ENCODE results near the gene MKNK2.

Gene MKNK2

DNA sequence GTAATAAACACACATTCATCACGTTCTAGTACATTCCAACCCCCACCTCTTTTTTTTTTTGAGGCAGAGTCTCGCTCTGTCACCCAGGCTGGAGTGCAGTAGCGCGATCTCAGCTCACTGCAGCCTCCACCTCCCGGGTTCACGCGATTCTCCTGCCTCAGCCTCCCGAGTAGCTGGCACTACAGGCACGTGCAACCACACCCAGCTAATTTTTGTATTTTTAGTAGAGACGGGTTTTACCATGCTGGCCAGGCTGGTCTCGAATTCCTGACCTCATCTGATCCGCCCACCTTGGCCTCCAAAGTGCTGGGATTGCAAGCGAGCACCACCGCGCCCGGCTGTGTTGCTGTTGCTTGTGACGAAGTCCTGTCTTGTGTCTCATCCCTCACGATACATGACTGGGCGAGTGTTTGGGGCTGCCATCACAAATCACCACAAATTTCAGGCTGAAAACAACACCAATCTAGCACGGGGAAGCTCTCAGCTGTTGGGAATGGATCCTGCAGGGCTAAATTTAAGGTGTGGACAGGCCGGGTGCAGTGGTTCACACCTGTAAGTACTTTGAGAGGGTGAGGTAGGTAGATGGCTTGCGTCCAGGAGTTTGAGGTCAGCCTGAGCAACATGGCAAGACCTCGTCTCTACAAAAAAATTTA, 29.4 kb upstream of the MKNK2 start:
- no peak for DNase-seq (ENCODE audit: low read depth)

DNA sequence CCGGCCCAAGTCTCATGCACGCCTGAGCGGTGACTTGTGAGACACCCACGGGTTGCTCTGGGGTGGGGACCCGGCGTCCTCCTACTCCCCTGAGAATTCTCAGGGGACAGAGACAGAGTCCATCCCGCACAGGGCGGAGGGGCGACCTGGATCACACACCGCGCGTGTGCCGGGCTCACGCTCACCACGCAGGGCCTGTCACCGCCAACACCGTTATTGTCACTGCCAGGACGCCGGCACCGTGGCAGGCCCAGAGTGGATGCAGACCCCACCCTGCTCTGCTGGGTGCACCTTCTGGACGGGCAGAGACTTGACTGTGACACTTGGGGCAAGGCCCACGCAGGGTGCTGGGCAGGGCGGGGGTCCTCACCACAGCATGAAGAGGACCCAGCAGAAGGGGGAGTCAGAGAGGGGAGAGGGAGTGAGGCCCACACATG, 28.8 kb upstream of the MKNK2 start:
- no peak for DNase-seq (ENCODE audit: low read depth)

DNA sequence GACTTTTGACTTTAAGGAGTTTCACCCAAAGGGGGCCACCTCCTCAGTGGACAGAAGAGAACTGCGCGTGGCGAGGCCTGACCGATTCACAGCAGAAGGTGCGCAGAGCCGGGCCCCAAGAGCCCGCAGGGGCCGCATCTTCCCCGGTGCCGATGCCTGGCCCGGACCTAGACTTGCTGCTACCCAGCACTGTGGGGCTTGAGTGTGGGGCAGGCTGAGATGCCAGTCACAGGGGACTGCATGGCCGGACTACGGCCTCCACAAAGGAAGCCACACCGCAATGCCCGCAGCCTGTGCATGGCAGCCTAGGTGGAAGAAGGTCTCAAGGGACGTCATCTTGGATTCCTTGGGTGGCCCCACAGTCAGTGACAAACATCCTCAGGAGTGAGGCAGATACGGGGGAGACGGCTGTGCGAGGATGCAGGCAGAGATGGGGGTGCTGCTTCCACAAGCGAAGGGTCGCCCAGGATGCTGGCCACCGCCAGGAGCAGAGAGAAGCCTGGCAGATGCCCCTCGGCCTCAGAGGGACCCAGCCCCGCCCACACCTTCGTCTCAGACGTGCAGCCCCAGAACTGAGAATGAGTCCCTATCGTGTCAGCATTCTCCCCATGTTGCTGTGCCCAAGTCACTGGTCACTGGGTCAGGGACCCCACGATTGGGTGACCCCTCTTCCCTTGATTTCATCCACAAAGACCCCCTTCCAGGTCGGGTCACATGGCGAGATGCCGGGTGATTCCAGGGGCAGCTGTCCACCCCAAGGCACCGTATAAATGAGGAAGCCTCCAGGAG, 28.2 kb upstream of the MKNK2 start:
- DNase-seq (ENCODE audit: low read depth) = no peak

DNA sequence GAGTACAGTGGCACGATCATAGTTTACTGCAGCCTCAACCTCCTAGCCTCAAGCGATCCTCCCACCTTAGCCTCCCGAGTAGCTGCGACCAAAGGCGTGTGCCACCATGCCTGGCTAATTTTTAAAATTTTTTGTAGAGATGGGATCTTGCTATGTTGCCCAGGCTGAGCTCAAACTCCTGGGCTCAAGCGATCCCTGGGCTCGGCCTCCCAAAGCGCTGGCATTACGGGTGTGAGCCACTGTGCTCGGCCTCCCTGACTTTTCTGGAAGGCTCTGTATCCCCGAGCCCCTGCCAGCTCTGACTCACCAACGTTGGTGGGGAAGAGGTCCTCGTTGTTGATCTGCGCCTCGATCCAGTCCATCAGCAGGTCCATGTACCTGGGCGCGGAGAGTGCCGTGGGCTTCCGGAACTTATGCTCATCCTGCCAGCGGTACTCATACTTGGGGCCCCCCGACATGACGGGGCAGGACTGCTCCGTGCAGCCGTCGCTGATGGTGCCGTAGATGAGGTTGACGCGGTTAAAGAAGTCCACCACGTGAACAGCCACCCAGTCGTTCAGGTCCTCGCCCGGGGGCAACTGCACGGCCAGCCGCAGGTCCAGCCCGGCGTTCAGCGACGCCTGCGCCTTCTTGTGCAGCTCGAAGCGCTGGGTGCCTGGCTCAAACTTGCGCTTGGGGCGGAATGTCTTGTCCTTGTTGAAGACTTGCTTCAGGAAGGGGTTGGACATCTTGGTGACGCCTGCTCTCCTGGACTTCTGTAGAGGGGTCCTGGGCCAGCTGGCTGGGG, 27.0 kb upstream of the MKNK2 start:
- DNase-seq (ENCODE audit: low read depth) = no peak

DNA sequence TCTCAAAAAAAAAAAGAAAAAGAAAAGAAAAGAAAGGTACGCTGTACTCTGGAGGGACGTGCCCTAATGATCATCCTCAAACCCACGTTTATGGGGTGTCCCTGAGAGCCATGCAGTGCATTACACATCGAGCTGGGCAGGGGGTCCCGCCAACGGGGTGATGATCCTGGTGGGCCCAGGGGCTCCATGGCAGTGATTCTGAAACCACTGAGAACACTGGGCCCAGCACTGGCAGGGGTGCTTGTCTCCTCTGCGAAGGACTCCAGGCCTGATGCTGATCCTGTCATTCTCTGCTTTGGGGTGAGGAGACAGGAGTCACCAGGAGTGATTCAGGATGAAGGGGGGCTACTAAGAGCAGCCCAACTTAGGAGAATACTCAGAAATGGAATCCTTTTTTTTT, 26.4 kb upstream of the MKNK2 start:
- no peak for DNase-seq (ENCODE audit: low read depth)

DNA sequence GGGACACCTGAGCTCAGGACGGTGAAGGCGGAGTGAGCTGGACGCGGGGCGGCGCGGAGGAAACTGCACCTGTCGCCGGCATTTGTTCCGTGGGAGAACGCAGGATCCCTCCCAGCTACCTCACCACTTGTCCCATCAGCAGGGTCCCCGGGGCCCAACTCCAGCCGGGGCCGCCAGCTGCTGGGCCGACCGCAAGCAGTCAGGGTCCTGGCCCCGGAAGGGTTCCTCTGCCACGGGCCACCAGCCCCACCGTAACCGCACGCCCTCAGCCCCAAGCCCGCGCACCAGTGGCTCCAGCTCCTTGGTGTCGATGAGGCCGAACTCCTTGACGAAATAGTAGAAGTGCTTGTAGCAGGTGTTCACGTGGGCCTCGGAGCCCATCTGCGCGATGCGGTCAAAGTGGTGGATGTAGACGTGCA, 25.5 kb upstream of the MKNK2 start:
- DNase-seq (ENCODE audit: low read depth) = no peak

DNA sequence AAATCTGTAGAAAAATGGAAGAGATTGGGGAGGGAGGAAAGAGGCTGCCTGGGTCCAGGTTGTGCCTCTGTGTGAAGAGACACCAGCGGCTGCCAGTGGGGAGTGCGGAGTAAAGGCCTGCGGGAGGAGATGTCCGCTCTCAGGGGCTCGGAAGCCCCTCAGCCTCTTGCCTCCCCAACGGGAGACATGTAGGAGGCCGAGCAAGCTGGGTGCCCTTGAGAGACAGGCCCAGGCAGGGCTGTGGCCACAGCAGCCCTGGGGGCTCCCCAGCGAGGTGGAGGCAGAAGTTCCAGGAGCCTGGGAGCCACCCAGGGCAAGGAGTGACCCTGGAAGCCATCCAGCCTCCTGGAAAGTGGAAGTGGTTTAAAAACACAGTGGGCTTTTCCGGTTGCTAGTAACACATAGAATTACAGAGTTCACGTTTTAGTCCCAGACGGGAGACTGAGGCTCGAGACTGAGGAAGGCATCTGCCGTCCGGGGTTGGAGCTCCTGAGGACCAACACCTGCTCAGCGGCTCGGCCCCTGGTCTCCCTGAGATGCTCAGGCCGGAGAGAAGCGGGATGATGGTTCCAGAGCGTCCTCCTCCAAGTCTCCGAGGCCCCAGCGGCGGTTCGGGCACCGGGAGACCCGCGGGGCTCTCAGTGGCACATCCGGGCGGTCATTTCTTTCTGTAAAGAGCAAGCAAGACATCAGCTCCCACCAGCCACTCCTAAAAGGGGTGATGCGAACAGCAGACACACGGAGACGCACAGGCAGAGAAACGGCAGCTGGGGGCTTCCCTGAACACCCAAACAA, 21.9 kb upstream of the MKNK2 start:
- no peak for DNase-seq (ENCODE audit: low read depth)

DNA sequence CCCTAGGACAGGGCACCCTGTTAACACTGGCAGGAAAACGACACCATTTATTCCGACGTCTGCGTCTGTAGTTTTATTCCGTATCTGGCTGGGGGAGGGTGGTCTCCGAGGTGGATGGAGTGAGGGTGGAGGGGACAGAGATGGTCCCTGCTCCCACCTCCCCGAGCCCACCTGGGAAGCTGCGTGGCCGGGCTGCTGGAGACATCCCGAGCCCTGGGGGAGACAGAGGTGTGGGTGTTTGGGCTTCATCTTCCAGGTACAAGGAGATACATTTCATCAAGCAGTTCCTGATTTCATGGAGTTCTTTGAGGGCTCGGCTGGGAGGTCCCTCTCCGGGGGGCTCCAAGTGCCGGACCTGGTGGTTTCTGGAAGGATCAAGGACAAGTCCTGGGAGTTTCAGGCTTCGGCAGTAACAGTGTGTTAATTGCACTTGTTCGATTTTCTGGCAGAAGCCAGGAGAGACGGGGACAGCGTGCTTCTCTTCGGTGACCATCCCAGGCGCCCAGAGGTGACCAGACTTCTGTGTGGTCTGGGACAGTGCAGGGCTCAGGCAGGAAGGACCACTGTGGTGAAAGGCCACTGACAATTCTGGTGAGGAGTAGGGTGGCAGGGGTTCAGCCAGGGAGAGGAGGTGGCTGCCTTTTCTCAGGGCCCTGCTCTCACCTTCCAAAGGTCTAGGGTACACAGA, 20.1 kb upstream of the MKNK2 start:
- DNase-seq (ENCODE audit: low read depth) = no peak

DNA sequence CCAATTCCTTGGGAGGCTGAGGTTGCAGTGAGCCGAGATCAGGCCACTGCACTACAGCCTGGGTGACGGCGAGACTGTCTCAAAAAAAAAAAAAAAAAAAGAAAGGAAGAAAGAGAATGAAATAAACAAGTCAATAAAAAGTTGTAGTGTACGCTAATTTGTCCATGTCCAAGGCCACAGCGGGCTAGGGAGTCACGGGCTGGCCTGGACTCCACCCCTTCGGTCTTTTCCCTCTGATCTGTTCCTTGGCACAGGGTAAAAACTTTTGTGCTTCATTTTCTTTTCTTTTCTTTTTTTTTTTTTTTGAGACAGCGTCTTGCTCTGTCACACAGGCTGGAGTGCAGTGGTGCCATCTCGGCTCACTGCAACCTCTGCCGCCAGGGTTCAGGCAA, 19.4 kb upstream of the MKNK2 start:
- no peak for DNase-seq (ENCODE audit: low read depth)

DNA sequence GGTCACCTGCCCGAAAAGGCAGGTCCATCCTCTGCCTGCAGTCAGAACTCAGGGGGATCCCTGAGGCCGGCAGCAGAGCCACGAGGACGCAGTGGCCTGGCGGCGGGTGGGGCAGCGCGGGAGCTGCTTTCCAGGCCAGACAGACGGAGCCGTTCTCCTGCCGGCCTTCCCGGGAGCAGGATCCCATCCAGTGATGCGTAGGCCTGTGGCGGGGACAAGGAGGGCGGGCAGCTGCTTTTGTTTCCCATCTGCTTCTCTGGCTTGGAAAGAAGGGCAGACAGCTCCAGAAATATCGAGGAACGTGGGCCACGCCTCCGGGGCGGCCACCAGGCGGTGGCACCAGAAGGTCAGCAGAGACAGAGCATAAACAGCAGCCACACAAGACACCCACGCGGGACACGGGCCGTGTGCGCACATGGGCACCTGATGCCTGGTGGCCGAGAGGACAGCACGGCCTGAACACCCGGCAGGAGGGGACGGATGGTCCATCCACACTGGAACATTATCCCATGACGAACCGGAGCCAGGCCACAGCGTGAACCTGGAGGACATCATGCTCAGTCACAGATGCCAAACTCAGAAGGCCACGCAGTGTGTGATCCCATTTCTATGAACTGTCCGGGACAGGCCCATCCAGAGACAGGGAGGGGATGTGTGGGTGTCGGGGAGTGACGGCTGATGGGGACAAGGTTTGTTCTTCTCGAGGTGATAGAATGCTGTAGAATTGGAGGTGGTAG, 13.9 kb upstream of the MKNK2 start:
- DNase-seq (ENCODE audit: low read depth) = no peak

DNA sequence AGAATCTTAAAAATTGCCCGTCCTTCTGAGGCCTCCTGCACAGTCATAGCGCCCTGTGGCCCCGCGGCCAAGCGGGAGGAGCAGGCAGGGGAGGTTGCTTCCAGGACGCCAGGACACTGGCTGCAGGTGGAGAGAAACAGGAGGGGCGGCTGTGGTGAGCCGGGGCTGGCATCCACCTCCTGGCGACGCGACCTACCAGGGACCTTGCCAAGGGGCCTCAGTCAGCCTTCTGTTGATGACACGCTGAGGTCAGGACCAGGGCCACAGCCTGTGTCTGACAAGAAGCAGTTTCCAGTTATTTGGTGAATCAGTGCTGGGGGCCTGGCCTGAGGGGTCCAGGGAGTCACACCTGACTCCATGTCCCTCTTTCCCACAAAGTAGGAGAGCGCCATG, 13.3 kb upstream of the MKNK2 start:
- DNase-seq (ENCODE audit: low read depth) = no peak

DNA sequence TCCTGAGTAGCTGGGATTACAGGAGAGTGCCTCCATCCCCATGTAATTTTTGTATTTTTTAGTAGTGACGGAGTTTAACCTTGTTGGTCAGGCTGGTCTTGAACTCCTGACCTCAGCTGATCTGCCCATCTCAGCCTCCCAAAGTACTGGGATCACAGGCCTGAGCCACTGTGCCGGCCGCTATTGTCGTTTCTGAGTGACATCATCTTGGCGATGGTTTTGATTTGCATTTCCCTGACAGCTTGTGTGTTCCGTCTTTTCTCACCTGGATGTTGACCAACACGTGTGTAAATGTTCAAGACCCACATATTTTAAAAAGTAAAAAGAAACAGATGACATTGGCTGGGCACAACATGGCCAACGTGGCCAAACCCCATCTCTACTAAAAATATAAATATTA, 12.8 kb upstream of the MKNK2 start:
- DNase-seq (ENCODE audit: low read depth) = no peak

DNA sequence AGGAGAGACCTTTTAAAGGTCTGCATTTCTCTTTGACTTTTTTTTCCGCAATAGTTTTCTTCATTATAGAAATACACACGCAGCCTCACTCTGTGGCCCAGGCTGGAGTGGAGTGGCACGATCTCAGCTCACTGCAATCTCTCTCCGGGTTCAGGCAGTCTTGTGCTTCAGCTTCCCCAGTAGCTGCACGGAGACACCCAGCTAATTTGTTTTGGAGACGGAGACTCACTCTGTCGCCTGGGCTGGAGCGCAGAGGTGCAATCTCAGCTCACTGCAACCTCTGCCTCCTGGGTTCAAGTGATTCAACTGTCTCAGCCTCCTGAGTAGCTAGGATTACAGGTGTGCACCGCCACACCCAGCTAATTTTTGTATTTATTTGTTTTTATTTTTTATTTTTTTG, 11.7 kb upstream of the MKNK2 start:
- no peak for DNase-seq (ENCODE audit: low read depth)

DNA sequence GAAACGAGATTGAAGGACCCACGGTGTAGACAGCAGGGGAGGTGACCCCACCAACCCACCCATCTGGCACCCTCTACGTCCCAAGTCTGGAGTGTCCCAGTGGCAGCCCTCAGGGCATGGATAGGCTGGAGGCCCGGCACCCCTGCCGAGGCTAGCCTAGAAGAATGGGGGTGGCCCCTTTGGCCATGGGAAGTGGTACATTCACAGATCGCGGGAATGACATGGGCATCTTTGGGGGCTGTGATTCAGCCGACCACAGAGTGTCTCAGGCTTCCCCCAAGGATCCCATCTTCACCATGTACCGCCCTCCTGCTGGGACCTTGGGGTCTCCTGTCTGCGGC, 11.3 kb upstream of the MKNK2 start:
- DNase-seq (ENCODE audit: low read depth) = no peak

DNA sequence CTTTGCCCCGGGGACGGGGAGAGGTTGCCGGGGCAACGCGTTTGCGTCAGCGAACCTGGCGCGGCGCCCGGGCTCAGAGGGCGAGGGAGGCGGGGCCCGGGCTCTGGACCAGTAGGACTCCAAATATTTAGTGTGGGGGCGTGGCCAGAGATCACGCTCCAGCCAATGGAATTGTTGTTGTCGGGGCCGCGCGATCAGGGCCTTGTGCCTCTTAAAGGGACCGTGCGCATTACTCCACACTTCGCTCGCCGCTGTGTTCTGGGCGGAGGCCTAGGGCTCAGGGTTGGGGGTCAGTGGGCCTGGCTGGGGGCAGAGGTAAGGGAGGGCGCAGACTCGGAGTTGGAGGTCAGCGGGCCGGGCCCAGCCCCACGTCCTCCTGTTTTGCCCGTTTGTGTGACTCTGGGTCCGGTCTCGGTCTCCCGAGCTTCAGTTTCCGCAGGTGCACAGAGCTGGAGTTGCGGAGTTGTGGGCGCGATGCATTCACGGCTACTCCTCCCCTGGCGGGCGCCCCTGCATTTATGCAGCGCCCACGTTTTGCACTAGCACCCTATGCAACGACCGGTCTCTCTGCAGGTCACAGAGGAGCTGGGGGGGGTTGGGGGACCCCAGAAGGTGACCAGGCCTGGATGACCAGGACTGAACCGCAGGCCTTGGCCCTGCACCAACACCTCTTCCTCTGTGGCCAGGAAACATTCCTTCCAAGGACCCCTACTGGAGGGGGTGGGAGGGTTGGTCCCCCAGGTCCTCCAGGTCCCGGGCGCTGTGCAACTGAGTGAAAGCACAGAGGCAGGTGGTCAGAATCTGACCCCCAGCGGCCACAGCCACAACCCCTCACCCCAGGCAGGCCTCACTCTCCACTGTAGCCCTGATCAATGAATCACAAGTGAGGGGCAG, 10.7 kb upstream of the MKNK2 start:
- DNase-seq (ENCODE audit: low read depth) = peak; percentile 99

DNA sequence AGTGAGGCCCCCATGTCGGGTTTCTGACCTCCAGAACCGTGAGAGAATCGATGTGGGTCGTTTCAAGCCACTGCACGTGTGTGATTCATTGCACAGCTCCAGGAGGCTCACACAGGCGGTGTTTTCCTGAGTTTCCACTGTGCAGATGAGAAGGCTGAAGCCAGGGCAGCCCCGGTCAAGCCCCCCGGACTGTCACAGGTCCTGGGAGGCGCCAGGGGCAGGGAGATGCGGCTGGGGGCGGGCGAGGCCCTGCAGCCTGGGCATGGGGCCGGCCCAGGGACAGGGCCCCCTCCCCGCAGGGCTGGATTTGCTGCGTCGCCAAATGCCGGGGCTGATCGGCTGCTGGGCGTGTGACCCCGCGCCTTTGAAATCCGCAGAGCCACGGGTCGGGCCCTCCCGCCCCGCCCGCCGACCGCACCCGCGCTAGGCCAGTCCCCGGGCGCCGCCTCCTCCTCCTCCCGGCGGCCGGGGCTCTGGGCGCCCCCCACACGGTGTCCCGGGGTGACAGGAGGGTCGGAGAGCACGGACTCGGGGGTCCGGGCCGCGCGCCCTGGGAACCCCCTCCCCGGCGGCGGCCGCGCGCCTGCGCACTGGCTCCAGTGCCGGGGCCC, 9.9 kb upstream of the MKNK2 start:
- DNase-seq (ENCODE audit: low read depth) = no peak

DNA sequence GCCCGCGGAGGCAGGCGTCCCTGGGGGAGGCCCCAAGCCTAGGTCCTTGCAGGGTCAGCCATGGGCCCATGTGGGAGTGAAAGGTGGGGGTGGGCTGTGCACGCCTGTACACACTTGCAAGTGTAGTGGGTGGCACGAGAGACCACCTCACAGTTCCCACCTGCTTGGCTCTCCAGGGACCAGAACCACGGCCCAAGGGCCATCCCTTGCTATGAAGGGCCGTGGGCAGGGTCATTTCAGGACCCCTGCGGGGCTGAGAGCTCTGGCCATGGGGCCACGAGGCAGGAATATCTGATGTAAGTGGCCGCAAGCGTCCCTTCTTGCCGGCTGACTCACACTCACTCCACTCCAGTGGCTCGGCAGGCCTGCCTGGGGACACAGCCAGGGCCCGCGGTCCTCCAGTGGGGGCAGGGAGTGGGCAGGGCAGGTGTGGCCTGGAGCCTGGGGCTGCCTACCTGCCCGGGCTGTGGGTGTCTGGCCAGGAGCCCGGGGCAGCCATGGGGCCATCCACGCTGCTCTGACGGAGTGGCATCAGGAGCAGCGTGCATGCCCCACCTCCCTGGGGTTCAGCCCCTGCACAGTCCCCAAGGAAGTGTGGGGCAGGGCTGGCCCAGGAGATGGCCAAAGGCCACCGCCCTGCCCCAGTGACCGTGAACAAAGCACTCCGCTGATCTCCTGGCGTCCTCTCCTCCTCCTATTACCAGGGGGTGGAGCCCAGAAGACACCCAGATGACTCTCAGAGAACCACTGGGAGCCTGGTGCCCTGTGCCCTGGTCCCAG, 8.6 kb upstream of the MKNK2 start:
- no peak for DNase-seq (ENCODE audit: low read depth)

DNA sequence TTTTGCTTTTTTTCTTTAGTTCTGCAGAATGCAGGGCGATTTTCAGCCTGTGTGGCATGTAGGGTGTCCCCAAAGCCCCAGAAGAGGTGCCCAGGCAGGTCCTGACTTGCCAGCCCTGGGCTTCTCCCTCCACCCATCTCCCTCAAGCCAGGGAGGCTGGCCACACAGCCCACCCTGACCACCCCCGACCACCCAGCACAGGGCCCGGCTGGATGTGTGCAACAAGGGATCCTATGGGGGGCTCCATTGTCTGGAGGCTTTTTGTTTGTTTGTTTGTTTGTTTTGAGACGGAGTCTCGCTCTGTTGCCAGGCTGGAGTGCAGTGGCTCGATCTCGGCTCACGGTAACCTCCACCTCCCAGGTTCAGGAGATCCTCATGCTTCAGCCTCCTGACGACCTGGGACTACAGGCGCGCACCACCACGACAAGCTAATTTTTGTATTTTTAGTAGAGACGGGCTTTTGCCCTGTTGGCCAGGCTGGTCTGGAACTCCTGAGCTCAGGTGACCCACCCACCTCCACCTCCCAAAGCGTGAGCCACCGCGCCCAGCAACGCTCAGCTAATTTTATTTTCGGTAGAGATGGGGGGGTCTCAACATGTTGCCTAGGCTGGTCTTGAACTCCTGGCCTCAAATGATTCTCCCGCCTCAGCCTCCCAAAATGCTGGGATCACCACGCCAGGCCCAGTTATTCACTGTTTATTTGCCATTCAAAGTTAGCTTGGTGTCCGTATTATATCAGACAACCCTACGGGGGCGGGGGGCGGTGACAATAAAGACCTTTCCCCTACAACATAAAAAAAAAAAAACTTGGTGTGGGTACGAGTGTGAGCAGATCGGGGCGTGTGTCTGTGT, 7.8 kb upstream of the MKNK2 start:
- DNase-seq (ENCODE audit: low read depth) = no peak

Data from activated T-cell treated with anti-CD3 and anti-CD28 coated beads for 24 hours (primary cell).